ENCODE results near the gene GNPTAB.

The GNPTAB gene

GRCh38 chr12:101729842-101730241 is 100.9 kb downstream of the GNPTAB start:
- DNase-seq = no peak

GRCh38 chr12:101727098-101727497 is 103.7 kb downstream of the GNPTAB start:
- no peak for DNase-seq

- DNase-seq = no peak
Measured at GRCh38 chr12:101722392-101722791, 108.4 kb downstream of the GNPTAB start.

- no peak for DNase-seq
Measured at GRCh38 chr12:101720118-101720517, 110.6 kb downstream of the GNPTAB start.

GRCh38 chr12:101719566-101719965 is 111.2 kb downstream of the GNPTAB start:
- no peak for DNase-seq

- no peak for DNase-seq
Measured at GRCh38 chr12:101714877-101715444, 115.8 kb downstream of the GNPTAB start.

GRCh38 chr12:101713930-101714329 is 116.8 kb downstream of the GNPTAB start:
- DNase-seq = no peak

- DNase-seq = no peak
Measured at GRCh38 chr12:101713059-101713682, 117.6 kb downstream of the GNPTAB start.

- DNase-seq = no peak
Measured at GRCh38 chr12:101710288-101710687, 120.5 kb downstream of the GNPTAB start.

- peak; percentile 68 for DNase-seq
Measured at GRCh38 chr12:101707131-101707782, 123.5 kb downstream of the GNPTAB start.

GRCh38 chr12:101706403-101706802 is 124.4 kb downstream of the GNPTAB start:
- DNase-seq = no peak

- no peak for DNase-seq
Measured at GRCh38 chr12:101703487-101703886, 127.3 kb downstream of the GNPTAB start.

GRCh38 chr12:101700299-101700820 is 130.4 kb downstream of the GNPTAB start:
- no peak for DNase-seq

GRCh38 chr12:101698800-101699347 is 131.9 kb downstream of the GNPTAB start:
- DNase-seq = no peak

- no peak for DNase-seq
Measured at GRCh38 chr12:101697930-101698799, 132.6 kb downstream of the GNPTAB start.

GRCh38 chr12:101697197-101697929 is 133.4 kb downstream of the GNPTAB start, which contains the start of gene CHPT1:
CHPT1 (plus strand) TSS chr12:101697640; CDS start chr12:101697862, 222 bp downstream.
- peak; percentile 66 for DNase-seq

GRCh38 chr12:101696251-101697196 is 134.2 kb downstream of the GNPTAB start:
- DNase-seq = no peak

- no peak for DNase-seq
Measured at GRCh38 chr12:101695706-101696105, 135.1 kb downstream of the GNPTAB start.
